Spinal cord (tissue), 10 donors: ENCODE results near the gene LFNG. TPM values are rescaled to one million over a fixed set of nuclear protein-coding genes. Genes with fewer than 3 reads are reported as not detected.

Experiments
- DNase-seq, 6 donors: peaks; one replicate each; pipeline versions ENCODE4 v3.0.0 to v3.0.0-alpha.2; 2013 to 2015; ENCODE audit warnings: low spot score in 6 of 6, low read depth in 4 of 6
- H3K27ac ChIP-seq: one replicate; pipeline ENCODE4 v1.5.1; 2013; ENCODE audit warnings: low read depth, low read length, control low read depth
- H3K27me3 ChIP-seq: one replicate; pipeline ENCODE4 v1.6.1; 2013; ENCODE audit warnings: low read length; ENCODE audit not compliant: control insufficient read depth, insufficient read depth
- H3K36me3 ChIP-seq: one replicate; pipeline ENCODE4 v1.6.1; 2013; ENCODE audit warnings: low read length; ENCODE audit not compliant: control insufficient read depth, insufficient read depth
- H3K4me1 ChIP-seq: one replicate; pipeline ENCODE4 v1.6.1; 2013; ENCODE audit warnings: low read length; ENCODE audit not compliant: control insufficient read depth, insufficient read depth
- H3K4me3 ChIP-seq: one replicate; pipeline ENCODE4 v1.5.1; 2013; ENCODE audit warnings: low read depth, low read length, control low read depth
- H3K9me3 ChIP-seq: one replicate; pipeline ENCODE4 v1.6.1; 2013; ENCODE audit warnings: low read length; ENCODE audit not compliant: control insufficient read depth, insufficient read depth
- WGBS: methylation state at CpG from one replicate; pipeline ENCODE4 v1.1.5; 2013; ENCODE audit warnings: missing lambda C conversion rate; ENCODE audit not compliant: insufficient coverage; 5-methylcytosine and 5-hydroxymethylcytosine counted together
- polyA plus RNA-seq, 2 donors: library from polyadenylated mRNA; unstranded; fragments of 120-200 nt; gene quantifications; one replicate each; pipeline ENCODE4 v1.2.1, GENCODE V29; 2013; ENCODE audit not compliant: insufficient read length in 2 of 2
- total RNA-seq, 2 donors: library from RNA; depleted of rRNA in 1 of 2; stranded (reverse); fragments of 120-200 nt in 1 of 2; fragments of >200 nt in 1 of 2; gene quantifications; one replicate each; pipeline versions ENCODE4 v1.2.3 to v1.2.4, GENCODE V29; 2013 to 2014
- donor health status: healthy.

LFNG gene
- total and polyA plus RNA-seq, 4 donors = 16.7 to 47.0 (median 35.3) TPM

DNA sequence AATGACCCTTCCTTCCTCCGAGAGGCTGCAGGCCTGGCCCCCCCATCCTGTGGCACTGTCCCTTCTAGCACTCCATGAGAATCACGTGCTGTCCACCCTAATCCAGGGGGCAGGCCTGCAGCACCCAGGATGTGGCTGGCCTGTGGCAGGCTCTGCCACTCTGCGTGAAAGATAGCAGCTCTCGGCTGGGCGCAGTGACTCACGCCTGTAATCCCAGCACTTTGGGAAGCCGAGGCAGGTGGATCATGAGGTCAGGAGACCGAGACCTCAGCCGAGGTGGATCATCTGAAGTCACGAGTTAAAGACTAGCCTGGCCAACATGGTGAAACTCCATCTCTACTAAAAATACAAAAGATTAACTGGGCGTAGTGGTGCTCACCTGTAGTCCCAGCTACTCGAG is 18.9 kb upstream of the LFNG start:
- H3K4me1 ChIP-seq = peaks cover 53% of the 10 kb centered on the region
- H3K27me3 ChIP-seq = no peaks in the 10 kb centered on the region
- H3K36me3 ChIP-seq = peaks cover 10% of the 10 kb centered on the region
- H3K27ac ChIP-seq = no peak overlapping the region
- no peak overlapping the region for H3K4me3 ChIP-seq
- WGBS = 91% methylated on average over 8 of the region's 12 CpGs
- H3K9me3 ChIP-seq = no peaks in the 10 kb centered on the region
- DNase-seq = no peak

- H3K4me1 ChIP-seq = peaks cover 44% of the 10 kb centered on the region
- no peaks in the 10 kb centered on the region for H3K9me3 ChIP-seq
- no peak overlapping the region for H3K4me3 ChIP-seq
- peaks cover 10% of the 10 kb centered on the region for H3K36me3 ChIP-seq
- no peak overlapping the region for H3K27ac ChIP-seq
- WGBS = 95% methylated on average over 9 of the region's 9 CpGs
- H3K27me3 ChIP-seq = no peaks in the 10 kb centered on the region
- no peak for DNase-seq
Observed at GRCh38 chr7:2501947-2502646, 17.5 kb upstream of the LFNG start.

GRCh38 chr7:2502647-2502966 is 17.0 kb upstream of the LFNG start:
- H3K36me3 ChIP-seq = peaks cover 10% of the 10 kb centered on the region
- peaks cover 39% of the 10 kb centered on the region for H3K4me1 ChIP-seq
- H3K27me3 ChIP-seq = no peaks in the 10 kb centered on the region
- no peak for DNase-seq
- 82% methylated on average over 9 of the region's 13 CpGs for WGBS
- H3K4me3 ChIP-seq = no peak overlapping the region
- no peak overlapping the region for H3K27ac ChIP-seq
- H3K9me3 ChIP-seq = no peaks in the 10 kb centered on the region

- Histone ChIP-seq H3K9me3 (no peaks in the 10 kb centered on the region), H3K27me3 (no peaks in the 10 kb centered on the region), H3K4me1 (peaks cover 38% of the 10 kb centered on the region), H3K4me3 (no peak overlapping the region), H3K27ac (no peak overlapping the region), H3K36me3 (peaks cover 10% of the 10 kb centered on the region)
- no peak for DNase-seq
- WGBS = 82% methylated on average over 19 of the region's 25 CpGs
Observed at GRCh38 chr7:2503056-2503941, 16.3 kb upstream of the LFNG start.

- H3K36me3 ChIP-seq = peaks cover 4% of the 10 kb centered on the region
- H3K27me3 ChIP-seq = no peaks in the 10 kb centered on the region
- WGBS = 87% methylated on average over 16 of the region's 21 CpGs
- DNase-seq = no peak
- H3K4me3 ChIP-seq = no peak overlapping the region
- H3K4me1 ChIP-seq = peaks cover 38% of the 10 kb centered on the region
- H3K9me3 ChIP-seq = no peaks in the 10 kb centered on the region
- H3K27ac ChIP-seq = no peak overlapping the region
Observed at GRCh38 chr7:2504128-2504888, 15.3 kb upstream of the LFNG start.

GRCh38 chr7:2504889-2505375 is 14.6 kb upstream of the LFNG start:
- no peak for DNase-seq
- peaks cover 34% of the 10 kb centered on the region for H3K4me1 ChIP-seq
- H3K4me3 ChIP-seq = no peak overlapping the region
- no peaks in the 10 kb centered on the region for H3K9me3 ChIP-seq
- H3K27me3 ChIP-seq = no peaks in the 10 kb centered on the region
- peaks cover 4% of the 10 kb centered on the region for H3K36me3 ChIP-seq
- WGBS = 82% methylated on average over 15 of the region's 19 CpGs
- no peak overlapping the region for H3K27ac ChIP-seq

- Histone ChIP-seq H3K27me3 (no peaks in the 10 kb centered on the region), H3K9me3 (no peaks in the 10 kb centered on the region), H3K4me1 (peaks cover 31% of the 10 kb centered on the region), H3K36me3 (peaks cover 4% of the 10 kb centered on the region), H3K4me3 (no peak overlapping the region), H3K27ac (no peak overlapping the region)
- WGBS = 86% methylated on average over 14 of the region's 14 CpGs
- no peak for DNase-seq
Observed at GRCh38 chr7:2505401-2505800, 14.2 kb upstream of the LFNG start.

DNA sequence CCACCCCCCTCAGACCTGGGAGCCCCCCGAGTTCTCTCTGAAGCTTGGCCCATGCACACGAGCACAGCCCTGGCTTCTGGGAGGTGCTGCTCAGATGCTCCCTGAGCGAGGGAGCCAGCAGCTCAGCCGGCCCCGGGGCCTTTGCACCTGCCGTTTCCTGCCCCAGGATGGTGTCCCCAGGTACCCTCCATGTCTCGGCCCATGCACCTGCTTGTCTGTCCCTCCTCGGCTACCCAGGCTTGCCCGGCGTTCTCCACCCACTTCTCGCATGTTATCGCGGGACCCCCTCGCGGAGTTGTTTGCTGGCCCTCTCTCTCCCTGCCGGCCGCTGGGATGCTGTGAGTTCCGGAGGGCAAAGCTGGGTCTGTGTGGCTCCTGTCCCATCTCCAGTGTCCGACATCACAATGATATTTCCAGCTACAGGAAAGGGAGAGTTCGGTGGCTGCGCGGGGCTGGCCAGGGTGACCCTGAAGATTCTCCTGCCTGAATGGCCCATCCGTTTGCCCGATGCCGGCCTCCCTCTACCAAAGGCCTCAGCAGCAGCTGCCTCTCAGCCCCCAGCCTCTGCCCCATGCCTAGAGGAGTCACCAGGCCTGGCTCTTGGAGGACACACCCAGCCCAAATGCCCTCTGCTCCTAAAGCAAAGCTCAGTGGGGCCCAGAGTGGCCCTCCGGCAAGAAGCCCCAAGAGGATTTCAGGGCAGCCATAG is 12.2 kb upstream of the LFNG start:
- Histone ChIP-seq H3K4me3 (no peak overlapping the region), H3K27me3 (no peaks in the 10 kb centered on the region), H3K9me3 (no peaks in the 10 kb centered on the region), H3K27ac (no peak overlapping the region), H3K4me1 (peaks cover 48% of the 10 kb centered on the region), H3K36me3 (peaks cover 4% of the 10 kb centered on the region)
- WGBS = 89% methylated on average over 26 of the region's 26 CpGs
- DNase-seq = no peak

DNA sequence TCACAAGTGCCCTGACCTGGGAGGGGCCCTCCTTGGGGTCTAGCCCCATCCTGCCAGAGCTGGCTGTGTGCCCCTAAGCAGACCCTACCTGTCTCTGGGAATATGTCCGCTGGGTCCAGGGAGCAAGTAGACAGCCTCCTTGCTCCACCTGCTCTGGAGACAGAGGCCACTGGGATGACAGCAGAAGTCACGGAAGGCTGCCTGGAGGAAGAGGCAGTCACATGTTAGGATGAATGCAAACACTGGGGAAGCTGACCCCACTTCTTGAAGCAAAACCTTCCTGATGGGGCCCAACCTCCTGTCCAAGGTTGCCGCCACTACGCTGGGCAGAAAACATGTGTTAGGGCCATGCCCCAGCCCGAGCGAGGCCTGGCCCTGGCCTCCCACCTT is 11.7 kb upstream of the LFNG start:
- peaks cover 50% of the 10 kb centered on the region for H3K4me1 ChIP-seq
- no peaks in the 10 kb centered on the region for H3K27me3 ChIP-seq
- no peaks in the 10 kb centered on the region for H3K9me3 ChIP-seq
- H3K36me3 ChIP-seq = peaks cover 4% of the 10 kb centered on the region
- DNase-seq = no peak
- no peak overlapping the region for H3K27ac ChIP-seq
- no peak overlapping the region for H3K4me3 ChIP-seq
- 82% methylated on average over 6 of the region's 6 CpGs for WGBS
